ENCODE results near the gene GRM2.

GRM2 gene

DNA sequence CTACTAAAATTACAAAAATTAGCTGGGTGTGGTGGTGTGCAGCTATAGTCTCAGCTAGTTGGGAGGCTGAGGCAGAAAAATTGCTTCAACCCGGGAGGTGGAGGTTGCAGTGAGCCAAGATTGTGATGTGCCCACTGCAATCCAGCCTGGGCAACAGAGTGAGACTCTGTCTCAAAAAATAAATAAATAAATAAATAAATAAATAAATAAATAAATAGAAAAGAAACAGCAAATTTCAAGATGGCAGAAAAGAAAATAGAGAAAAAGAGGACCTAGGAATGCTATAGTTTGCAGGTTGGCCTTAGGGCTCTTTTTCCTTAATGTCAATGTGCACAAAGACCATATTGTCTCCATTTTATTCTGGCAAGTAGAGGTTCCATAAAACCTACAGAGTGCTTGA, 44.0 kb downstream of the GRM2 start:
- TF ChIP-seq, protein P1, sequence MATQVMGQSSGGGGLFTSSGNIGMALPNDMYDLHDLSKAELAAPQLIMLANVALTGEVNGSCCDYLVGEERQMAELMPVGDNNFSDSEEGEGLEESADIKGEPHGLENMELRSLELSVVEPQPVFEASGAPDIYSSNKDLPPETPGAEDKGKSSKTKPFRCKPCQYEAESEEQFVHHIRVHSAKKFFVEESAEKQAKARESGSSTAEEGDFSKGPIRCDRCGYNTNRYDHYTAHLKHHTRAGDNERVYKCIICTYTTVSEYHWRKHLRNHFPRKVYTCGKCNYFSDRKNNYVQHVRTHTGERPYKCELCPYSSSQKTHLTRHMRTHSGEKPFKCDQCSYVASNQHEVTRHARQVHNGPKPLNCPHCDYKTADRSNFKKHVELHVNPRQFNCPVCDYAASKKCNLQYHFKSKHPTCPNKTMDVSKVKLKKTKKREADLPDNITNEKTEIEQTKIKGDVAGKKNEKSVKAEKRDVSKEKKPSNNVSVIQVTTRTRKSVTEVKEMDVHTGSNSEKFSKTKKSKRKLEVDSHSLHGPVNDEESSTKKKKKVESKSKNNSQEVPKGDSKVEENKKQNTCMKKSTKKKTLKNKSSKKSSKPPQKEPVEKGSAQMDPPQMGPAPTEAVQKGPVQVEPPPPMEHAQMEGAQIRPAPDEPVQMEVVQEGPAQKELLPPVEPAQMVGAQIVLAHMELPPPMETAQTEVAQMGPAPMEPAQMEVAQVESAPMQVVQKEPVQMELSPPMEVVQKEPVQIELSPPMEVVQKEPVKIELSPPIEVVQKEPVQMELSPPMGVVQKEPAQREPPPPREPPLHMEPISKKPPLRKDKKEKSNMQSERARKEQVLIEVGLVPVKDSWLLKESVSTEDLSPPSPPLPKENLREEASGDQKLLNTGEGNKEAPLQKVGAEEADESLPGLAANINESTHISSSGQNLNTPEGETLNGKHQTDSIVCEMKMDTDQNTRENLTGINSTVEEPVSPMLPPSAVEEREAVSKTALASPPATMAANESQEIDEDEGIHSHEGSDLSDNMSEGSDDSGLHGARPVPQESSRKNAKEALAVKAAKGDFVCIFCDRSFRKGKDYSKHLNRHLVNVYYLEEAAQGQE (IDR thresholded peaks at IDR 0.05; ENCODE audit: insufficient read depth in 1 of 2, low read depth in 2 of 2, low read length in 2 of 2), result no peak
- TF ChIP-seq SIN3A (IDR thresholded peaks at IDR 0.05; ENCODE audit: borderline replicate concordance, insufficient read depth, low read length) (no peak), FOXP2 (optimal IDR thresholded peaks at IDR 0.05; ENCODE audit: borderline replicate concordance, extremely low read depth, extremely low read length, insufficient read depth) (no peak), POLR2AphosphoS5 (IDR thresholded peaks at IDR 0.05; ENCODE audit: low read depth, low read length) (no peak), TAF1 (IDR thresholded peaks at IDR 0.05; ENCODE audit: borderline replicate concordance, insufficient read depth, low read length) (no peak)

DNA sequence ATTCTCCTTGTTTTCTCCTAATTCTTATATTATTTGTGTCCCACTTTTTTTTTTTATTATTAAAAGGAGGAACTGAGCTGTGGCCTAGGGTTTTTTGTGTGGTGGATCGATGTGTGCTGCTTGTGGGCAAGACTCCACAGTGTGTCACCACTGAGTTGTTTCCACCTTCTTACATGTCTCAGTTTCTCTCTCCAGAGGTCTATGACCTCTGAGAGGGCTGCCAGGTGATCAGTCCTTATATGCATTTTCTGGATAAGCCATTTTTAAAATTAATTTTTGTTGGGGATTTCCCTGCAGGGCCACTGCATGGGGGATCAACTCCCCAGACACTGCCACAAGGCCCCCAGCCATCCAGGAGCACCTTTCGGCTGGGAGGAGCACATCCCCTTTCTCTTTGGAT, 44.4 kb downstream of the GRM2 start:
- no peak for TF ChIP-seq TAF1 (IDR thresholded peaks at IDR 0.05; ENCODE audit: borderline replicate concordance, insufficient read depth, low read length)
- no peak for TF ChIP-seq FOXP2 (optimal IDR thresholded peaks at IDR 0.05; ENCODE audit: borderline replicate concordance, extremely low read depth, extremely low read length, insufficient read depth)
- TF ChIP-seq, protein P1 (IDR thresholded peaks at IDR 0.05; ENCODE audit: insufficient read depth in 1 of 2, low read depth in 2 of 2, low read length in 2 of 2), result no peak
- no peak for TF ChIP-seq SIN3A (IDR thresholded peaks at IDR 0.05; ENCODE audit: borderline replicate concordance, insufficient read depth, low read length)
- no peak for TF ChIP-seq POLR2AphosphoS5 (IDR thresholded peaks at IDR 0.05; ENCODE audit: low read depth, low read length)

DNA sequence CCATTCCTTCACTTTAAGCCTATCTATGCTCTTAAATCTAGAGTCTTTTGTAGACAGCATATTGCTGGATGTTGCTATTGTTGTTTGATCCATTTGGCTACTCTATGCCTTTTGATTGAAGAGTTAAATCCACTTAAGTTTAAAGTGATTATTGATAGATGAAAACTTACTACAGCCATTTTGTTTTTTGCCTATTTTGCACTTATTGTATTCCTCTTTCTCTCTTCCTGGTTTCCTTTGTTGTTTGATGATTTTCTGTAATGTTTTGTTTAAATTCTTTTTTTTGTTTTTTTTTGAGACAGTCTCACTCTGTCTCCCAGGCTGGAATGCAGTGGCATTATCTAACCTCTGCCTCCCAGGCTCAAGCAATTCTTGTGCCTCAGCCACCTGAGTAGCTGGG, 52.3 kb downstream of the GRM2 start:
- no peak for TF ChIP-seq FOXP2 (optimal IDR thresholded peaks at IDR 0.05; ENCODE audit: borderline replicate concordance, extremely low read depth, extremely low read length, insufficient read depth)
- TF ChIP-seq SIN3A (IDR thresholded peaks at IDR 0.05; ENCODE audit: borderline replicate concordance, insufficient read depth, low read length), result no peak
- no peak for TF ChIP-seq TAF1 (IDR thresholded peaks at IDR 0.05; ENCODE audit: borderline replicate concordance, insufficient read depth, low read length)
- TF ChIP-seq POLR2AphosphoS5 (IDR thresholded peaks at IDR 0.05; ENCODE audit: low read depth, low read length), result no peak
- TF ChIP-seq, protein P1 (IDR thresholded peaks at IDR 0.05; ENCODE audit: insufficient read depth in 1 of 2, low read depth in 2 of 2, low read length in 2 of 2), result no peak

All from PFSK-1 (cell line).